ENCODE results near the gene TJP2.

TJP2 gene

GRCh38 chr9:69237702-69238295 lies 63.7 kb downstream of the TJP2 start:
- no peak for DNase-seq (ENCODE audit: low read depth)
- no peak overlapping the region for H3K4me3 ChIP-seq (ENCODE audit: low read length)
- TF ChIP-seq CTCF (IDR thresholded peaks at IDR 0.05; ENCODE audit: insufficient read depth, low read depth, low read length, missing control alignments) = no peak

DNA sequence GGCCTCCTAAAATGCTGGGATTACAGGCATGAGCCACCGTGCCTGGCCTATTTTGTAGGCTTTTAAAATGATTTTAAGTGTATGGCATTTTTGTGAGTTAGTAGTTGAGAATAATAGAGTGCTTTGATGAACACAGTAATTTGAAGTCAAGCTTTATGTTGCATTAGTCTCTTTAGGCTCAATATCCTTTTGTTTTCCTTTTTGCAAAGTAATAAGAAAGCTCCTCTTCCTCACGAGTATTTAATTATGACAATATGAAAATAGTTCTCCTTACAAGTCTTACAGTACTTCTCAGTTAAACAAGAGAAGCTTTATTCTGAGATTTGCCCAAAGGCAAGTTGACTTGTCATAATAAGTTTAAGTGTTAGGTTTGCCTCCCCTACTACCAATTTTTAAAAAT lies 69.0 kb downstream of the TJP2 start:
- no peak for DNase-seq (ENCODE audit: low read depth)
- no peak for TF ChIP-seq CTCF (IDR thresholded peaks at IDR 0.05; ENCODE audit: insufficient read depth, low read depth, low read length, missing control alignments)
- no peak overlapping the region for H3K4me3 ChIP-seq (ENCODE audit: low read length)

DNA sequence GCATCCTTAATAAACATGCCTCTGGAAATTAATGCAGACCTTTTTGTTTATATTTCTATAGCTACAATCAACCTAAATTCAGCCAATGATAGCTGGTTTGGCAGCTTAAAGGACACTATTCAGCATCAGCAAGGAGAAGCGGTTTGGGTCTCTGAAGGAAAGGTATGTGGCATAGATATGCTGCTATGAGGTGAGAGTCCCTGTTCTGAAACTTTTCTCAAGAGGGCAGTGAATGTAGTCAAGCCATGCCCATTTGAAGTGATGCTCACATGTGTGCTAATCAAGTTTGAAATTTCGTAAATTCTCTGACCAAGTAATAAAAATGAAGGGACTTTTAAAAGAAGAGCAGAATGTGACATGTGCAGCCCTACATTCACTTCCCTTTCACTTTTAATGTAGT lies 72.6 kb downstream of the TJP2 start:
- no peak for TF ChIP-seq CTCF (IDR thresholded peaks at IDR 0.05; ENCODE audit: insufficient read depth, low read depth, low read length, missing control alignments)
- no peak overlapping the region for H3K4me3 ChIP-seq (ENCODE audit: low read length)
- no peak for DNase-seq (ENCODE audit: low read depth)

DNA sequence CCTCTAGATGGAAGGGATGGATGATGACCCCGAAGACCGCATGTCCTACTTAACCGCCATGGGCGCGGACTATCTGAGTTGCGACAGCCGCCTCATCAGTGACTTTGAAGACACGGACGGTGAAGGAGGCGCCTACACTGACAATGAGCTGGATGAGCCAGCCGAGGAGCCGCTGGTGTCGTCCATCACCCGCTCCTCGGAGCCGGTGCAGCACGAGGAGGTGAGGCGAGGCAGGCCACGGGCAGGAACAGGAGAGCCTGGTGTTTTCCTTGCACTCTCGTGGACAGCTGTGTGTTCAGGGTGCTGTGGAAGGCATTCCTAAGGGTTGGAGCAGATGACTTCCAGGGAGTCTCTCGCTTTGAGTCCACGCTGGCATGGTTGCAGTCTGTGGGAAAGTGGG lies 73.9 kb downstream of the TJP2 start:
- no peak for TF ChIP-seq CTCF (IDR thresholded peaks at IDR 0.05; ENCODE audit: insufficient read depth, low read depth, low read length, missing control alignments)
- no peak overlapping the region for H3K4me3 ChIP-seq (ENCODE audit: low read length)
- DNase-seq (ENCODE audit: low read depth) = no peak

DNA sequence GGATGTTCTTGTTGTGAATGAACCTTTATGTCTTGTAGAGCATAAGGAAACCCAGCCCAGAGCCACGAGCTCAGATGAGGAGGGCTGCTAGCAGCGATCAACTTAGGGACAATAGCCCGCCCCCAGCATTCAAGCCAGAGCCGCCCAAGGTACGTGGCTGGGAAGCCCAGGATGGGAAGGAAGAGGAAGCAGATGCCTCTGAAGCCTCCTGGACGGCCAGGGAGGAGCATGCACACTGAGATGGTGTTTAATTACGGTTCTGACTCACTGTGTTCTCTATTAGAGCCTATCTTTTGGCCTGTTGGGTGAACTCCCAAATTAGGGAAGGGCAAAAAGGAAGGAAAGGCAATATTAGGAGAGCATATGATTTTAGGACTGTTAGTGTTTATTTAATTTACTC lies 75.3 kb downstream of the TJP2 start:
- DNase-seq (ENCODE audit: low read depth) = peak; percentile 32
- no peak overlapping the region for H3K4me3 ChIP-seq (ENCODE audit: low read length)
- no peak for TF ChIP-seq CTCF (IDR thresholded peaks at IDR 0.05; ENCODE audit: insufficient read depth, low read depth, low read length, missing control alignments)

DNA sequence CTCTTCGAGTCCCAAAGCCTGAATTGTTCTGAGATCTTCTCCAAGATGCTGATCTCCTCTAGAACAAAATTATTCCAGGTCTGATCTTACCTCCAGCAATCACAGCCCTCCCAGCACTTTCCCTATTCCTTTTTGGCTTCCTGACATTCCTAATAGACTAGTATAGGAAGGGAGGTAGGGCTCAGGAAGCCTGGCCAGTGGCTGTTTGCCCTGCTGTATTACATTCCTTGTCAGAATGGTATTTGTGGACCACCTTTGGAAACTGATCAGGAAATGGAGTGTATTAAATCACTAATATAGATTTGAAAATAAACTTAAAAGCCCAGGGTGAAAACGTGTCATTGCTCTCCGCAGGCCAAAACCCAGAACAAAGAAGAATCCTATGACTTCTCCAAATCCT lies 76.6 kb downstream of the TJP2 start:
- H3K4me3 ChIP-seq (ENCODE audit: low read length) = no peak overlapping the region
- TF ChIP-seq CTCF (IDR thresholded peaks at IDR 0.05; ENCODE audit: insufficient read depth, low read depth, low read length, missing control alignments) = no peak
- no peak for DNase-seq (ENCODE audit: low read depth)

GRCh38 chr9:69252436-69252835 lies 78.4 kb downstream of the TJP2 start:
- TF ChIP-seq CTCF (IDR thresholded peaks at IDR 0.05; ENCODE audit: insufficient read depth, low read depth, low read length, missing control alignments) = no peak
- H3K4me3 ChIP-seq (ENCODE audit: low read length) = no peak overlapping the region
- peak; percentile 67 for DNase-seq (ENCODE audit: low read depth)

Measured in epithelial cell of esophagus (primary cell).